OCI-LY1 (cell line): ENCODE data around the gene MAP3K8.
A peak's percentile ranks its signal among the peaks of the same experiment; 100 is the strongest.

Experiments
- H2AFZ ChIP-seq: fragments of 200-600 bp; sonication (generic), shearing (Covaris generic); 2 replicates; pipeline ENCODE4 v1.6.0; 2014; ENCODE audit warnings: antibody characterized with exemption, mild to moderate bottlenecking, low read length
- H3F3A ChIP-seq: fragments of 200-600 bp; sonication (generic), shearing (Covaris generic); 2 replicates; pipeline ENCODE4 v1.6.0; 2014; ENCODE audit warnings: mild to moderate bottlenecking, antibody characterized with exemption, low read length, moderate library complexity; ENCODE audit not compliant: insufficient read depth
- H3K27ac ChIP-seq: fragments of 200-600 bp; sonication (generic); 2 replicates; pipeline ENCODE4 v1.5.1; 2014; ENCODE audit warnings: low read length, mixed run types, mild to moderate bottlenecking, low read depth; ENCODE audit not compliant: poor library complexity, severe bottlenecking
- H3K27me3 ChIP-seq: fragments of 200-600 bp; sonication (generic); 2 replicates; pipeline ENCODE4 v1.6.0; 2014; ENCODE audit warnings: antibody characterized with exemption, mild to moderate bottlenecking, low read length, moderate library complexity; ENCODE audit not compliant: insufficient read depth
- H3K36me3 ChIP-seq: fragments of 200-600 bp; sonication (generic); 2 replicates; pipeline ENCODE4 v1.6.1; 2014; ENCODE audit warnings: mild to moderate bottlenecking, antibody characterized with exemption, low read length, moderate library complexity, mixed read lengths; ENCODE audit not compliant: insufficient read depth
- H3K4me1 ChIP-seq: fragments of 200-600 bp; sonication (generic); 2 replicates; pipeline ENCODE4 v1.5.1; 2014; ENCODE audit warnings: mild to moderate bottlenecking, low read length, moderate library complexity; ENCODE audit not compliant: insufficient read depth, severe bottlenecking
- H3K4me2 ChIP-seq: fragments of 200-600 bp; sonication (generic), shearing (Covaris generic); 2 replicates; pipeline ENCODE4 v1.6.1; 2014; ENCODE audit warnings: low read length
- H3K4me3 ChIP-seq: fragments of 200-600 bp; sonication (generic); 2 replicates; pipeline ENCODE4 v1.5.1; 2014; ENCODE audit warnings: low read length, low read depth, mild to moderate bottlenecking, mixed read lengths; ENCODE audit not compliant: poor library complexity, severe bottlenecking
- H3K79me2 ChIP-seq: fragments of 200-600 bp; shearing (Covaris generic); 2 replicates; pipeline ENCODE4 v1.6.1; 2016; ENCODE audit warnings: mixed run types, low read length, mixed read lengths; ENCODE audit not compliant: insufficient read depth
- H3K9ac ChIP-seq: fragments of 200-600 bp; sonication (generic), shearing (Covaris generic); 2 replicates; pipeline ENCODE4 v1.6.1; 2014; ENCODE audit warnings: mild to moderate bottlenecking, low read length, mixed read lengths
- H3K9me2 ChIP-seq: fragments of 200-600 bp; sonication (generic), shearing (Covaris generic); 2 replicates; pipeline ENCODE4 v1.6.1; 2014; ENCODE audit warnings: low read depth, mild to moderate bottlenecking, low read length, mixed read lengths
- H3K9me3 ChIP-seq: fragments of 200-600 bp; shearing (Covaris generic); 2 replicates; pipeline ENCODE4 v1.6.1; 2014; ENCODE audit warnings: low read length, mixed read lengths
- H4K20me1 ChIP-seq: fragments of 200-600 bp; sonication (generic), shearing (Covaris generic); 2 replicates; pipeline ENCODE4 v1.6.0; 2016; ENCODE audit warnings: mild to moderate bottlenecking, low read length; ENCODE audit not compliant: insufficient read depth
- EZH2 ChIP-seq: fragments of 200-600 bp; sonication (generic), shearing (Covaris generic); IDR thresholded peaks from 2 replicates; pipeline ENCODE4 v1.8.0; 2017; ENCODE audit warnings: borderline replicate concordance, mixed run types, mild to moderate bottlenecking, antibody characterized with exemption, low read length, moderate library complexity, mixed read lengths
- TF ChIP-seq, protein P1 (sequence below): fragments of 200-600 bp; sonication (generic), shearing (Covaris generic); IDR thresholded peaks from 2 replicates; pipeline ENCODE4 v1.5.1; 2017; ENCODE audit warnings: mild to moderate bottlenecking, antibody characterized with exemption, low read length, moderate library complexity, mixed read lengths

The MAP3K8 gene

DNA sequence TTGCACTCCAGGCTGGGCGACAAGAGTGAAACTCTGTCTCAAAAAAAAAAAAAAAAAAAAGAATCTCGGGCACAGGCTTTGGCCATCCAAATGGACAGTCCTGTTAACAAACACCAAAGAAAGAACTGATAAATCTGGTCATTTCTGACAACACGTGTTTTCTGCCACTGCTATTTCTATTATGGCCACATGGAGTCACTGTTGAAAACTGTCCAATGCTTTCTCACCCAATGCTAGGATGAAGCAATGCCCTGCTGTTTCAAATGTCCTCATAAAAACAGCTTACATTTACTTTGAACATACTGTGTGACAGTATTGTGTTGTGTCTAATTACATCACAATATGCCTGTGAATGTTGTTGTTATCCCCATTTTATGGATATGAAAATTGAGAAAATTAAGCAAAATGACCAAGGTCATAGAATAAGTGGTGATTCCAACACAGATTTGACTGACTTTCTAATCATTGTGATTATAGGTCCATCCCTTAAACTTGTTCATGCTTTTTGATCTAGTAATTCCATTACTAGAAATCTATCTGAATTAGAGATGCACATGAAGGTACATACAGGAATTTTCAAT, 19.9 kb upstream of the MAP3K8 start:
- Histone ChIP-seq H3K36me3 (no peaks in the 10 kb centered on the region), H3K9me3 (no peaks in the 10 kb centered on the region), H4K20me1 (no peaks in the 10 kb centered on the region), H3K9ac (no peak overlapping the region), H3K27ac (peak overlapping the region; percentile 7), H3K4me2 (no peak overlapping the region), H3K79me2 (no peaks in the 10 kb centered on the region), H2AFZ (no peak overlapping the region), H3K9me2 (no peaks in the 10 kb centered on the region), H3F3A (no peaks in the 10 kb centered on the region), H3K27me3 (no peaks in the 10 kb centered on the region), H3K4me3 (no peak overlapping the region), H3K4me1 (peaks cover 31% of the 10 kb centered on the region)
- TF ChIP-seq EZH2: no peak
- TF ChIP-seq, protein P1, sequence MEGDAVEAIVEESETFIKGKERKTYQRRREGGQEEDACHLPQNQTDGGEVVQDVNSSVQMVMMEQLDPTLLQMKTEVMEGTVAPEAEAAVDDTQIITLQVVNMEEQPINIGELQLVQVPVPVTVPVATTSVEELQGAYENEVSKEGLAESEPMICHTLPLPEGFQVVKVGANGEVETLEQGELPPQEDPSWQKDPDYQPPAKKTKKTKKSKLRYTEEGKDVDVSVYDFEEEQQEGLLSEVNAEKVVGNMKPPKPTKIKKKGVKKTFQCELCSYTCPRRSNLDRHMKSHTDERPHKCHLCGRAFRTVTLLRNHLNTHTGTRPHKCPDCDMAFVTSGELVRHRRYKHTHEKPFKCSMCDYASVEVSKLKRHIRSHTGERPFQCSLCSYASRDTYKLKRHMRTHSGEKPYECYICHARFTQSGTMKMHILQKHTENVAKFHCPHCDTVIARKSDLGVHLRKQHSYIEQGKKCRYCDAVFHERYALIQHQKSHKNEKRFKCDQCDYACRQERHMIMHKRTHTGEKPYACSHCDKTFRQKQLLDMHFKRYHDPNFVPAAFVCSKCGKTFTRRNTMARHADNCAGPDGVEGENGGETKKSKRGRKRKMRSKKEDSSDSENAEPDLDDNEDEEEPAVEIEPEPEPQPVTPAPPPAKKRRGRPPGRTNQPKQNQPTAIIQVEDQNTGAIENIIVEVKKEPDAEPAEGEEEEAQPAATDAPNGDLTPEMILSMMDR: peak; percentile 77

DNA sequence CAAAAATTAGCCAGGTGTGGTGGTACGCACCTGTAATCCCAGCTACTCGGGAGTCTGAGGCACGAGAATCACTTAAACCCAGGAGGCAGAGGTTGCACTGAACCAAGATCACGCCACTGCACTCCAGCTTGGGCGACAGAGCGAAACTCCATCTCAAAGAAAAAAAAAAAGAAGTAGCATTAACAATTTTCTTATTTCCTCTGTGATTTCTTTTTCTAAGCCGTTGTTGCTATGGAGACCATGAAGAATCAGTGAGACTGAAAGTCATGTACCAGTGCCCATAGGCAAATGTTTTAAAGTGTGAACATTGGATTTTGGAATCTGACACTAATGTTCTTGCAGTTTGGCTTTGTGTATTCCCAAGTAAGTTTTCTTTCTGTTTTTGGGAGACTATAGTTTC, 18.4 kb upstream of the MAP3K8 start:
- peak overlapping the region; percentile 37; the same call in 1 of the 2 replicates for H3K4me2 ChIP-seq
- H3K27ac ChIP-seq: peak overlapping the region; percentile 58
- H2AFZ ChIP-seq: no peak overlapping the region
- H4K20me1 ChIP-seq: no peaks in the 10 kb centered on the region
- no peaks in the 10 kb centered on the region for H3K9me3 ChIP-seq
- peaks cover 46% of the 10 kb centered on the region for H3K4me1 ChIP-seq
- TF ChIP-seq, protein P1: no peak
- TF ChIP-seq EZH2: no peak
- H3K4me3 ChIP-seq: no peak overlapping the region
- no peaks in the 10 kb centered on the region for H3K9me2 ChIP-seq
- no peaks in the 10 kb centered on the region for H3K27me3 ChIP-seq
- H3K9ac ChIP-seq: no peak overlapping the region; the same call in 1 of the 2 replicates
- no peaks in the 10 kb centered on the region for H3K79me2 ChIP-seq
- H3K36me3 ChIP-seq: no peaks in the 10 kb centered on the region
- no peaks in the 10 kb centered on the region for H3F3A ChIP-seq

DNA sequence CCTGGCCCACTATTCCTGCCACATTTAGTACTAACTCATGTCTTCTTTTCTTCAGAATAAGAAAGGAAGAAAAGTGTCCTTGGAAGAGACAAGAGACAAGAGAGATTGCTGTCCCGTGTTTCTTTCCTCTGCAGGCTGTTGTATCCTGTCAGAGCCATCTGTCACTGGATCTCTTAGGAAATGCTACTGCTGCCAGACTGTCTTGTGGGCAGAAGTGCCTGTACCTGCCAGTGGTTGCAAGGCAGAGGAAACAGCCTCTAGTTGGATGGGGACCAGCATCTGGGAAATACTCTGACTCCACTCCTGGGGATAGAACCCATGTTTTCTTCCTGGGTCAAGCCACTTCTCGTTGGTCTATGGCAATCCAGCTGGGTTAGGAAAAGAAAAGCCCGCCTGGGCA, 16.7 kb upstream of the MAP3K8 start:
- H3K27ac ChIP-seq: peak overlapping the region; percentile 73
- no peaks in the 10 kb centered on the region for H3K36me3 ChIP-seq
- H2AFZ ChIP-seq: no peak overlapping the region
- no peaks in the 10 kb centered on the region for H4K20me1 ChIP-seq
- no peaks in the 10 kb centered on the region for H3K79me2 ChIP-seq
- no peaks in the 10 kb centered on the region for H3K9me3 ChIP-seq
- no peaks in the 10 kb centered on the region for H3K27me3 ChIP-seq
- no peak for TF ChIP-seq EZH2
- TF ChIP-seq, protein P1: no peak
- H3F3A ChIP-seq: no peaks in the 10 kb centered on the region
- peaks cover 56% of the 10 kb centered on the region for H3K4me1 ChIP-seq
- H3K4me2 ChIP-seq: no peak overlapping the region
- H3K9ac ChIP-seq: no peak overlapping the region
- H3K9me2 ChIP-seq: no peaks in the 10 kb centered on the region
- H3K4me3 ChIP-seq: no peak overlapping the region
